Fibroblast of skin of back (primary cell): ENCODE measurements around the gene HERC4.
A peak's percentile ranks its signal among the peaks of the same experiment; 100 is the strongest.
"Not testable (repeated sequence)": the region's sequence is repeated elsewhere in the genome, so short reads cannot be mapped to it uniquely, and the experiment has no call there.

Source experiments
- DNase-seq: peaks from one replicate; pipeline ENCODE4 v3.0.0-alpha.2; 2013

Gene HERC4

GRCh38 chr10:67936416-67936815 lies 138.7 kb downstream of the HERC4 start:
- peak; percentile 73 for DNase-seq

GRCh38 chr10:67935223-67935622 lies 139.9 kb downstream of the HERC4 start:
- DNase-seq: no peak

GRCh38 chr10:67934336-67934735 lies 140.7 kb downstream of the HERC4 start:
- no peak for DNase-seq

GRCh38 chr10:67933199-67933598 lies 141.9 kb downstream of the HERC4 start:
- DNase-seq: no peak

- peak; percentile 62 for DNase-seq
Measured at GRCh38 chr10:67926951-67927350, 148.1 kb downstream of the HERC4 start.

- peak; percentile 80 for DNase-seq
Measured at GRCh38 chr10:67925449-67926005, 149.6 kb downstream of the HERC4 start.

GRCh38 chr10:67924136-67924535 lies 150.9 kb downstream of the HERC4 start:
- no peak for DNase-seq

- no peak for DNase-seq
Measured at GRCh38 chr10:67923551-67923950, 151.5 kb downstream of the HERC4 start.

GRCh38 chr10:67921065-67921464 lies 154.0 kb downstream of the HERC4 start:
- DNase-seq: no peak

- DNase-seq: no peak
Measured at GRCh38 chr10:67917679-67918078, 157.4 kb downstream of the HERC4 start.

GRCh38 chr10:67917169-67917568 lies 157.9 kb downstream of the HERC4 start:
- no peak for DNase-seq

GRCh38 chr10:67914777-67915340 lies 160.2 kb downstream of the HERC4 start:
- DNase-seq: no peak

- DNase-seq: peak; percentile 37
Measured at GRCh38 chr10:67912331-67912946, 162.6 kb downstream of the HERC4 start.

GRCh38 chr10:67903581-67903980 lies 171.5 kb downstream of the HERC4 start:
- DNase-seq: no peak

GRCh38 chr10:67893637-67894036 lies 181.4 kb downstream of the HERC4 start:
- DNase-seq: no peak

GRCh38 chr10:67884842-67885670 lies 190.0 kb downstream of the HERC4 start:
- peak; percentile 79 for DNase-seq

- DNase-seq: peak; percentile 94
Measured at GRCh38 chr10:67884313-67884841, 190.7 kb downstream of the HERC4 start, which contains the start of gene SIRT1. Gene SIRT1 (plus strand): TSS chr10:67884656. CDS start chr10:67884722, 66 bp downstream.

GRCh38 chr10:67883710-67884312 lies 191.3 kb downstream of the HERC4 start:
- DNase-seq: peak; percentile 30

- DNase-seq: no peak
Measured at GRCh38 chr10:67878133-67878532, 196.9 kb downstream of the HERC4 start.

- not testable (repeated sequence) for DNase-seq
Measured at GRCh38 chr10:67877421-67877820, 197.7 kb downstream of the HERC4 start.

- DNase-seq: no peak
Measured at GRCh38 chr10:67875340-67876238, 199.5 kb downstream of the HERC4 start.
